ENCODE results near the gene RAVER2.
"Not testable (repeated sequence)": the region's sequence is repeated elsewhere in the genome, so short reads cannot be mapped to it uniquely, and the experiment has no call there.

The RAVER2 gene, protein sequence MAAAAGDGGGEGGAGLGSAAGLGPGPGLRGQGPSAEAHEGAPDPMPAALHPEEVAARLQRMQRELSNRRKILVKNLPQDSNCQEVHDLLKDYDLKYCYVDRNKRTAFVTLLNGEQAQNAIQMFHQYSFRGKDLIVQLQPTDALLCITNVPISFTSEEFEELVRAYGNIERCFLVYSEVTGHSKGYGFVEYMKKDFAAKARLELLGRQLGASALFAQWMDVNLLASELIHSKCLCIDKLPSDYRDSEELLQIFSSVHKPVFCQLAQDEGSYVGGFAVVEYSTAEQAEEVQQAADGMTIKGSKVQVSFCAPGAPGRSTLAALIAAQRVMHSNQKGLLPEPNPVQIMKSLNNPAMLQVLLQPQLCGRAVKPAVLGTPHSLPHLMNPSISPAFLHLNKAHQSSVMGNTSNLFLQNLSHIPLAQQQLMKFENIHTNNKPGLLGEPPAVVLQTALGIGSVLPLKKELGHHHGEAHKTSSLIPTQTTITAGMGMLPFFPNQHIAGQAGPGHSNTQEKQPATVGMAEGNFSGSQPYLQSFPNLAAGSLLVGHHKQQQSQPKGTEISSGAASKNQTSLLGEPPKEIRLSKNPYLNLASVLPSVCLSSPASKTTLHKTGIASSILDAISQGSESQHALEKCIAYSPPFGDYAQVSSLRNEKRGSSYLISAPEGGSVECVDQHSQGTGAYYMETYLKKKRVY

DNA sequence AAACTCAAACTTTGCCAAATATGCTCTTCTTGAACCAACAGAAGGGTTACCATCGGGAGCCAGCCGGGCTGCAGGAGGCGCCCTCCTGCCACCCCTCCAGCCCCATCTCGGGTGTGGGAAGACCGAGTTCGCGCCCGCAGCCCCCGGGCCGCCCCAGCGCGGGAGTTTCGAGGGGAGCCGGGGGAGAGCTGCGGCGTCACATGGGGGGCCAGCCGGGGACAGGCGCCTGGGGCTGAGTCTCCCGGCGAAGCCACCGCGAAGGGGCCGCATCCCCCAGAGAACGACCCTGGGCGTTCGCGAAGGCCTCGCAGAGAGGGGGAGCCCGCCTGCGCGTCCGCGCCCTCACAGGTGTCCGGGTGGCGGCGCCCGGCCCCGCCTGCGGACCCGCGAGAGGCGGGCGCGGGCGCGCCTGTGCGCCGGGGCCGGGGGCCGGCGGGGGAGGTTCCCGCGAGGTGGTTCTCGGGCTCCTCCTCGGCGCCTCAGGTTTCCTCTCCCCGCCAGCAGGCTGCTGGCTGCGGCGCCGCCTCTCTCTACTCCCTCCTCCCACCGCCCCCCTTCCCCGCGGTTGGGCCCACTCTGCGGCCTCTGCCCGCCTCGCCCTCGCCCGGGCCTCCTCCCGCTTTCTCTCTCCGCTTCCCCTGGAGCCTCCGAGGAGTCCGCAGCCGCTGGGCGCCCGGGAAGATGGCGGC is at the start of gene RAVER2:
RAVER2 (plus strand) TSS at position 584 of the 689 bp plus-strand sequence; CDS start at position 682, 98 bp downstream.
- no peak for FAIRE-seq

DNA sequence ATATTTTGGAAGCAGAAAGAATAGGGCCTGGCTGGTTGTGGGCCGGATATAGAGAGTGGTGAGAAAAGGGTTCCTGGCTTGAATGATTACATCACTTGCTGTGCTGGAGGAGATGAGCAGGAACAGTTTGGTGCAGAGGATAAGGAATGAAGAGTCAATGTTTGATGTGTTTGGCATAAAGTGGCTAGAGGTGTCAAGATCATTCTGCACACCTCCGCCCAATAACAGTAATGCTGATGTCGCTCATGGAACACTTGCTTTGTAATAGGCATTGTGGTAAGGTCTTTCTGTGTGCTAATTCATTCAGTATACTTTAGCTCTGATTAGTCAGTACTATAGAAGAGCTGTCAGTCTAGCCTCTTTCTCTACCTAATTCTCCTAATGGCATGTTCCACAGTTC is 48.0 kb upstream of the RAVER2 start:
- no peak for FAIRE-seq

DNA sequence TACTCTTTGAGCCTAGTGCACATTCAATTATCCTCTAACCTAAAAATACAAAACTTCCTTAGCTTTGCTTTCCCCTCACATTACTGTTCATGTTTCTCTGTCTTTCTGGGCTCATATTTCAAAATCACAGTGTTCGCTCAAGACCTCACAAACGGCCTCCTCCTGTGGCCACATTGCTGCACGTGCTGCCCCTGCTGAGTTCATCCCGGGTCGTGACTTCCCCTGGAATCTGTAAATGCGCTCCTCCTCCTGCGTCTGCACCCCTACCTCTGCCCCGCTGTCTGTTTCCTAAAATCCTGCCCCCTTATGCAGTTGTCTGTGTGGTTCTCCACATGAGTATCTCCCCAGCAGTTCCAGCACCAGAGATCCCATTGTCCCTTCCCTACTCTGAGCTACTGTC is 45.5 kb upstream of the RAVER2 start:
- FAIRE-seq: no peak

DNA sequence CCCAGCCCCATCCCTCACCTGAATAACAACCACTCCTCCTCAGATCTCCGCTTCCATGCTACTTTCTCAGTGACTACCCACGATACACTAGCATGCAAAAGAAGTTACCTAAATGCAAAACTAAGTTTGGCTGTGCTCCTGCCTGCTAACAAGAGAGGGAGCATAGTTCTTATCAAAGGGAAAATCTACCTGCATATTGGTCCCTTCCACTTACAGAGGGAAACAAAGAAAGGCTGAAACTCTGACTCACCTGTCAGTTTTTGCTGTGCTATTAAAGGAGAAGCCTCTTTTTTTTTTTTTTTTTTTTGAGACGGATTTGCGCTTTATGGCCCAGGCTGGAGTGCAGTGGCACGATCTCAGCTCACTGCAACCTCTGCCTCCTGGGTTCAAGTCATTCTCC is 43.8 kb upstream of the RAVER2 start:
- FAIRE-seq: no peak

DNA sequence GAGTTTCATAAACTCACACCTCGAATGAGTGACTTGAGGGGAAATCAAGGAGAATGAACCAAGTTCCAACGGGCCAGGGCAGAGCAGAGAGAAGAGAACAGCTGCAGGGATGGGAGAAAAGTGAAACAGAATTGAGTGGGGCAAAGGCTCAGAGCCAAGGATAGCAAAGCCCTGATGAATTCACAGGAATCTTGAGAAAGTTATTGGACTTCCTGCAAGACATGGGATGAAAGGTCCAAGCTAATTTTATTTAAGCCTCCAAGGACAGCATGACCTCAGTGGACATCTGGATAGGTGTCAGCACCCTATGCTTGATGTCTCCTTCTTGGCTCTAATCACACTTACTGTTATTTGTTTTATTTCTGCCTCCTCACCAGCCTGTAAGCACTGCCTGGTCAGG is 43.0 kb upstream of the RAVER2 start:
- FAIRE-seq: no peak

DNA sequence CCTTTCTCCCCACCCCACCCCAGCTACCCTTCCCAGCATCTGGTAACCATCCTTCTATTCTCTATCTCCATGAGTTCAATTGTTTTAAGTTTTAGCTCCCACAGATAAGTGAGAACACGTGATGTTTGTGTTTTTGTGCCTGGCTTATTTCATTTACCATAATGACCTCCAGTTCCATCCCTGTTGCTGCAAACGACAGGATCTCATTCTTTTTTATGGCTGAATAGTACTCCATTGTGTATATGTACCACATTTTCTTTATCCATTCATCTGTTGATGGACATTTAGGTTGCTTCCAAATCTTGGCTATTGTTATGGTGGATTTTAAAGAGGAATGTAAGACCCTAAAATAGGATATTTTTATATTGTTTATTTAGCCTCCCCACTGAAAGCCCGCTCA is 42.2 kb upstream of the RAVER2 start:
- not testable (repeated sequence) for FAIRE-seq

DNA sequence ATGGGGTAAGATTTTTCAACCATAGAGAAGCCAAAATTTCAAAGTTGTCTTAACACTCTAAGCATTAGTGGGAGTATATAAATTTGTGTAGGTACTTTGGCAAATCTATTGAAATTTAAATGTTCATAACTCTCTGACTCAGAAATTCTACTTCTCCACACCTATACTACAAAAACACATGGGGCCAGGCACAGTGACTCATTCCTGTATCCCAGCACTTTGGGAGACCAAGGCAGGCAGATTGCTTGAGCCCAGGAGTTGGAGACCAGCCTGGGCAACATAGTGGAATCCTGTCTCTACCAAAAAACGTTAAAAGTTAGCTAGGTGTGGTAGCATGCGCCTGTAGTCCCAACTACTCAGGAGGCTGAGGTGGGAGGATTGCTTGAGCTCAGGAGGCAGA is 41.3 kb upstream of the RAVER2 start:
- no peak for FAIRE-seq

DNA sequence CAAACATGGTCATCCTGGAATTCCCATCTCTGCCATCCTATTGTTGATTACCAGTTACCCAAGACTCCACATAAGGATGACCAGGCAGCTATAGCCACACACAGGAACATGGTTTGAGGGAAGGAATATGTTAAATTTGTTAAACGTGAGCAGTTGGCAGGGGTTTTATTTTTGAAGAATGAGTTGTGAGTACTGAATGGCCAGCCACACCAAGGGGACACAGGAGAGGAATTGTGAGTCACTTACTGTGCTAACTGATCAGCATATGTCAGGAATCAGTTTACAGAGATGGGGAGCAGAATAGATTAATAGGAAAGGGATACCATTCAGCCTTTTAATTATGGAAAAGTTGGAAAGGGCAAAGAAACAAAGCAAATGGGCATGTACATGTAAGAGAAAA is 39.3 kb upstream of the RAVER2 start:
- no peak for FAIRE-seq

DNA sequence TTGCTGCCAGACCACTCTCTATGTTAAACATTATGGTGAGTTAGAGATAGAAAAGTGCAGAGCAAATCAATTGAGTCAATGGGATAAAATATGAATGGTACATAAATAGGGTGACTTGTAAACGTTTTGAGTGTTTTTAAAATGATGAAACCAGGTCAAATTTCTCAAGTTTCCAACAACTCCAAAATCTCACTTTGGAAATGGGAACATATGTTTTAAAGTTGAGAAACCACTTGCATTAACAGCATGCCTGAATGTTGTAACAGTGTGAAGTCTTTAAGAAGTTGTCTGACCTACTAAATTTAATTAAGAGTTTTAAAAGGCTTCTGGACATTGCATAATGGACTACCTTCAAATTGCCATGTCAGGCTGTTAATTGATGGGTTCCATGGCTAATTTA is 33.6 kb upstream of the RAVER2 start:
- FAIRE-seq: no peak

DNA sequence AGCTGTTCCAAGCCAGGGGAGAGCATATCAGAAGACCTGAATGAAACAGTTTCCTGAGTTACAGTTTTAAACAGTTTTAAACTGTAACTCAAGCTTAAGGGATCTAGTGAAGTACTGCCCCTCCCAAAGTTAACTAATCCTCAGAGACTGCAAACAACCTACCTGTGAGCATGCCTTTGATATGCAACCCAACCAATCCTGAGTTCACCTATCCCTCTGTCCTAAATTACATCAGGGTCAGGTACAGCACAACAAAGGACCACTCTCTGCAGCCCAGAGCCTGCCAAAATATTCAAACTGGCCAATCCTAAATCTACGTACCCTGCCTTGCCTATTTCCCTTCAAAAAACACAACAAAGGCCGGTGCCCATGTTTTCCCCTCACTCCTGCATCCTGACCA is 32.8 kb upstream of the RAVER2 start:
- FAIRE-seq: no peak

DNA sequence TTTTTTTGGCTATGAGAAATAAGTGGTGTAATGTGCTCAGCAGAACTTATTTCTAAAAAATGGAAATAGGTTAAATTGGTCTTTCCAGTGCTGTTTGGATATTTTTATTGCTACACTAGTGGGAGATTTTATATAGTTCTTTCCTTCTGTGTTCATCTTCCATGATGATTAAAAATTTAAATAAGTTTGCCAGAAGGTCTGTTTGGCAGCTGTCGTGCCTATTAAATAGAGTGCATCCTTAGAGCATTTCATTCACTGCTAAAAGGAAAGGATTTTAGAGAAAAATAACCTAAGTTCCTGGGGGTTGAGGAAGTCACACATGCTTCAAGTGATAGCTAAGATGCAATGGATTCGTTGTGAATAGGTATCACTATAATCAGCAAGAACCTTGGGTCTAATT is 29.7 kb upstream of the RAVER2 start:
- FAIRE-seq: no peak

DNA sequence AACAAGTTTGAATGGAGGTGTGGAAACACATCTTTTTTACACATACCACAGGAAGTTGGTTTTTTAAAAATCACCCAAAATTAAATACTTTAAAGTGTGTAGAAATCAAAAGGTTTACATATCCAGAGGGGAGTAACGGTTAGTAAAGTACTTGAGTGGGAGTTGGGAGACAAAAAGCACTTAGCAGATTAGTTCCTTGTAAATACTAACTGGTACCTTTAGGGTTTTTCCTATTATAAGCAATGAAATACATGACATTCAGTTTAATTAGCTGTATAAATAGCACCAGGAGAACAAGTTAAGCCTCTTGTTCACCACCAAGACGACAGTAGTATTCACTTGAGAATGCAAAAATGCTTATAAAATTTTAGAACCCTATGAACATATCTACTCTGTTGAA is 23.7 kb upstream of the RAVER2 start:
- FAIRE-seq: no peak

DNA sequence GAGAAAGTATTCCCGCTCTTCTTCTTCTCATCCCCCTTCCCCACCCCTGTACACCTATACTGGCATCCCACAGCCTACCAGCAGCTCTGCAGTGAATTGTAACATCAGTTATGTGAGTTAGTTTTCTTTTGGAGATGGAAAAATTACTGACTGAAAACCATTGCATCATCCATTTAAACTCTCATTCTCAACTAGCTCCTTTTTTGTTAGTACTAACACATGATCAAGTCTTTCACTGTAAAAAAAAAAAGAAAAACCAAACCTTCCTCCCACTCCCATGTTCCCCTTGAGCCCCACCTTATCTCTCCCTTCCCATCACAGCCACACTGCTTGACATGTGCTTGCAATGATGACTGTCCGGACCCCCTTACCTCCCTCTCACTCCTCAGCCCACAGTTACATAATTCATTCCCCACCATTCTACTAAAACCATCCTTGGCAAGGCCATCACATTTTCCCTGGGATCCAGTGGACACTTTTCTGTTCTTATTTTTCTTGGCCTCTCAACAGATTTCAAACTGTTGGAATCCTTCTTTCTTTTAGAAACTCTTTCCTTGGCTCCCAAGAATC is 23.2 kb upstream of the RAVER2 start:
- no peak for FAIRE-seq

DNA sequence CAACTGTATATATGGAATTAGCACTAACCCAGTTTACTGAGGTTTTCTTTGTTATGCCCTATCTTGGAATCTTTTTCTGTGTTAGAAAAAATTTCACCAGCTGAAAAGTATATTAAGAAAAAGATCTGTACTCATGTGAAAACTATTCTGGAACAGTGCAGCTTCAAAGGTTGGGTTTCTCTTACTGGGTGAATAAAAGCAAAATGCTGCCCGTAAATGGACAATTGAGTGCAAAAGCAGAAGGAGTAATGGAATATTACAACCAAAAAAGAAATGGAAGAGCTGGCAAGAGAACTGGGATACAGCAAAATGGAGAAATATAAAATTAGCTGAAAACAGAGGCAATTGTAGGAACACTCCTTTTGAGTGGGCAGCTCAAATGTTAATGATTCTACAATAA is 17.0 kb upstream of the RAVER2 start:
- FAIRE-seq: no peak

DNA sequence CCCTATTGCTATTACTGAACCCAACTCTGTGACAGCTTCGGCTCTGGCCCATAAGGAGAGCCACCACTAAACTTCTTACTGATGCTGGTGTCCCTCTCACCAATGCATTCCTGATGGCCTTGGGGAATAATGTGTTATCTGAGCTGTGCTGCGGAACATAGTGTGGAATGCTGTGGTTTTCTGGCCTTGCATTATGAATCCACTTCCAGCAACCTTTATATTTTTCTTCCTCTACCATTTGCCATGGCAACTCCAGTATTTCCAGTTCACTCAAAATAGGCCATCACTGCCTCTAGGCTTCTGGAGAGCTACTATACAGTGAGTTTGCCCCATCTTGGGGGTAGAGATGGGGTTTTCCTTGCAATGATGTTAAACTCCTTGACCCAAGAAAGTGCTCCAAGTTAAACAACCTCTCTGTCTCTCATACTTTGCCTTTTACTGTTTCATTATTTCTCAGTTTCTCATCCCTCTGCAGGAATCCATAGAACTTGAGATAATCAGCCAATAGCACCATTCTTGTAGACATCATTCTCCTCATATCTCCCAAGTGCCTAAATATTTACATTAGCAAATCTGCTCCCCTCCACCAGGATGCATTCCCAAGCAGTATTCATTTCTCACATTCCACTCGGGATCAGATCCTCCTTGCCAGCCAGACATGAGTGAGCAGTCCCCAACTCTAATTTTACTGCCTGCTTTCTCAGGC is 11.1 kb upstream of the RAVER2 start:
- FAIRE-seq: no peak

DNA sequence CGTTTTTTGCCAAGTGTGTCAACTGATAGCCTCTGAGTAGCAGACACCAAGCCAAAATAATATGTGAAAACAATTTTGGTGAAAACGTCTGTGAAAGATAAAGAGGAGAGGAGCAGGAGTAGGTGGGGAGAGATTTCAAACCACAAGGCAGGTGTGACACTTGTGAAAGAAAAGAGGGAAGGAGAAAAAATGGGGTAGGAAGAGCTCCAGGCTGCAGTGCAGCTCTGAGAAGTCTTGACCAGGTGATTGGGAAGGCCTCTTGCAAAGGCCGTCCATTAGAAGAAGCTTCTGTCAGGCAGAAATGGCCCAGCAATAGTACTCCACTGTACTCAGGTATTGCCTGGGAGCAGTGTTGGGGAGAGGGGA is 10.6 kb upstream of the RAVER2 start:
- FAIRE-seq: no peak

DNA sequence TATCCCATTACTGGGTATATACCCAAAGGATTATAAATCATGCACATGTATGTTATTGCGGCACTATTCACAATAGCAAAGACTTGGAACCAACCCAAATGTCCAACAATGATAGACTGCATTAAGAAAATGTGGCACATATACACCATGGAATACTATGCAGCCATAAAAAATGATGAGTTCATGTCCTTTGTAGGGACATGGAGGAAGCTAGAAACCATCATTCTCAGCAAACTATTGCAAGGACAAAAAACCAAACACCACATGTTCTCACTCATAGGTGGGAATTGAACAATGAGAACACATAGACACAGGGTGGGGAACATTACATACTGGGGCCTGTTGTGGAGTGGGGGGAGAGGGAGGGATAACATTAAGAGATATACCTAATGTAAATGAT is 4.2 kb upstream of the RAVER2 start:
- not testable (repeated sequence) for FAIRE-seq

DNA sequence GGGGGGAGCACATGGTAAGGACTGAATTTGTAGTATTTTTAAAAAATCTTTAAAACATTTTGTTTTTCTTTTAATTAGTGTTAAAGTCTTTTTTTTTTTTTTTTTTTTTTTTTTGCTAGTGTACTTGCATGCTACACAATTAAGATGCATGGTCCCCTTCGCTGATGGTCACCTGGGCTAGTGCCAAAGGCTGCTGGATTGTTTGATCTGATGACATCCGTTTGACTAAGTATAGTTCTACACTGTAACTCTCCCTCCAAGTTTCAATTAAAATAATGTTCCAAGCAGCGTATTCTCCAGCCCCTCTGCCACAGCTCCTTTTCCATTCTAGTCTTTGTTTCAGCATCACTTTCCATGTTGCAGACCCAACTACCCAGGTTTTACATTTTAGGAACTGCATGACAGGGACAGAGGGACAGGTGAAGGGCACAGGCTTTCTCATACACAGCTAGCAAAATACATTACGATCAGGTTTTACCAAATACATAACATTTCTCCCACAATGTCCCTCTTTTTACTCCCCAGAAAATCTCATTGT is 852 bp upstream of the RAVER2 start:
- FAIRE-seq: peak; percentile 21

DNA sequence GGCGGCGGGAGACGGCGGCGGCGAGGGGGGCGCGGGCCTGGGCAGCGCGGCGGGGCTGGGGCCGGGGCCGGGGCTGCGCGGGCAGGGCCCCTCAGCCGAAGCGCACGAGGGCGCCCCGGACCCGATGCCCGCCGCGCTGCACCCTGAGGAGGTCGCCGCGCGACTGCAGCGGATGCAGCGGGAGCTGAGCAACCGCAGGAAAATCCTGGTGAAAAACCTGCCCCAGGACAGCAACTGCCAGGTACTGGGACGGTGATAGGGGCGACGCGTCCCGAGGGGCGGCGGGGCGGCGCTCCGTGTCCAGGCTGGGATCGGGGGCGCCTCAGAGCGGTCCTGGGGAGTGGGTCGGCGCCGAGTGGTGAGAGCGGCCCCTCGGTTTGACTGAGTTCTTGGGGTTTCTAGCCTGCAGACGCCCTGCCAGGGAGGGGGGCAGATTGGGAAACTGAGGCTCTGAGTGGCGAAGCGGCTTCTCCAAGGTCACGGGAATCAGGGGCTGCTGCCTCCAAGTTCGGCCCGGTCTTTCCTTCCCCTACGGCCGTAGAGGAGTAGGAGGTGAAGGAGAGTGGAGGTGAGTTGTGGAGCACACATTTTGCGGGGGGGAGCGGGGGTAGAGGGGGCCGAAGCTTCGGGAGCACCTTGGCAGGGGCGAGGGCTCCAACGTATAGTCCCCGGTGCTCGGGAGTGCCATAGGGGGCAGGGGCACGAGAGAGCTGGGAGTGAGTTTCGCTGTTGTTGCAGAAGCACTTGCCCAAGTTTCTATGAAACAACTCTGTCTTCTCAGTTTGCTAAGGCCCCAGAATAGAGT is 508 bp downstream of the RAVER2 start:
- FAIRE-seq: no peak

DNA sequence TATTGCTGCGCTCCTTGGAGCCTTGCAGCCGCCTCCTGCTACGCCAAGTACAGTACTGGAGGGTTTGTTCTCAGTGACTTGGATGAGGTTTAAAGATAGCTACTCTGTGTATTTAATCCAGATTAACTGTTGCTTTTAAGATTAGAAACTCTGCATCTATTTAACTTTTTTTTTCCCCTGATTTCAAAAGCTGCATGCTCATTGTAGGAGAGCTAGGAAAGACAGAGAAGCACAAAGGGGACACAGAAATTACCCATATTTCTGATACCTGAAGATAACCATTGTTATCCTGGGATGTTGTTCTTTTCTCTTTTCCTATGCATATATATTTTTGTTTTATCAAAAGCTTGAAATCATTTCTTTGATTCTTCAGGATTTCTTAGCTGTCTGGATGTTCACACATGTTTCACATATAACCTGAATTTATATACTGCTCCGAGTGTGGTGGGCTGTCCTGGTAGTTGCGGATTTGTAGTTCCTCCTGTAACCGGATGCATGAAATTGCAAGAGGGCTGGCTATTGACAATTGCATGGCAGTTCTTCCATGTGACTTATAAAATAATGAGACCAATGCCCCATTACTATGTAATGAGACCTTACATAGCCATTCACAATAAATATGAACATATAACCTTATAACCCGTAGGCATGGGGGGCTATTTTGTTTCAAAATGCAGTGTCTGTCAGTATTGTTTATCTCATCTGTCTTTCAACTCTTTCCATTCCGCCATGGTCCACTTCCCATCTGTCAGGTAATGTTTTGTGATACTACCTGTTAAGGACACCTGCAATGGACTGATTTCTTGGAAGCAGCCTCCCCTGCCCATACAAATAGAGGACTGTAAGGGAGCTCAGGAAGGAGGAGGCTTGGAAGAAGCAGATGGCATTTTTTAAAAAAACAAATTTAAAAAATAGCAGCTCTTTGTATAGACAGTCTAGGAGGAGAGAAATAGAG is 1.4 kb downstream of the RAVER2 start:
- no peak for FAIRE-seq

DNA sequence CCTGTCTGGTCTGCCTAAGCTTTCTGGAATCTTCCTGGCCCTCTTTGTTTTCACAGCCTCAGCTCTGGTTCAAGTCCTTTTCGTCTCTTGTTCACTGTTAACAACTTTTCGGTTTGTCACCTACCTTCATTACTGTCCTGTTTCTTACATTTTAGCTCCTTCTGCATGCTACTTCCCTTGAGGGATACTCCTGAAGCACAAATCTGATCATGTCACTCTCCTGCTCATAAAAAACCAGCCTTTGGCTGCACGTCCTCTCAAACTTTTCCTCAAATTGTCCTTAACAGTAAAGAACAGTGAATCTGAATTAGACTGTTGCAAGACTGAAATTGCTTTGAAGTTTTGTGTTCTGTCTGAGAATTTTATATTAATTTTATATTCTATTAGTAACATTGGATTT is 3.3 kb downstream of the RAVER2 start:
- FAIRE-seq: no peak
